Measurements from ENCODE around the gene IL11. TPM values are rescaled to one million over a fixed set of nuclear protein-coding genes. Genes with fewer than 3 reads are reported as not detected.

IL11 gene
- total RNA-seq, 4 donors from 2014 or later, result 1.6 TPM; not detected in 3

DNA sequence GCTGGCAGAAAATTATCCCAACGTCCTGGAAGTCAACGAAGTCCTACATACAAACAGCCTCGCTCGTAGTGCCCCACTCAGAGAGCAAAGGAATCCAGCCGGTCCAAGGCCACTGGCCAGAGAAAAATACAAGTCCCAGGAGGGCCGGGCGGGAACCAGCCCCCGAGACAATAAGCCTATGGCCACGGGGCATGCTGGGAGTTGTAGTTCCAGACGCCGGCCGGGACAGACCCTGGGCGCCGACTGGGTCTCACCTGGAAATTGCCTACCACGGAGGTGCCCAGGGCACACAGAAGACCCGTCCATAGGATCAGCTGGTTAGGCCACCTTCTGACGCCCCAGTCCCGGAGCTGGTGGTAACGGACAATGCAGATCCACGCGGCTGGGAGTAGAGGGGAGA is 50.5 kb downstream of the IL11 start:
- TF ChIP-seq POLR2A (IDR thresholded peaks at IDR 0.05) (no peak), CTCF (IDR thresholded peaks at IDR 0.05) (no peak)
- intact Hi-C loops (cut with DNase I; ENCODE audit: low total_unique reads), result no loop called here
- no peaks in the 10 kb centered on the region for H3K9me3 ChIP-seq
- DNase-seq, result no peak
- H3K36me3 ChIP-seq, result no peaks in the 10 kb centered on the region
- no peak overlapping the region for H3K4me3 ChIP-seq
- H3K27ac ChIP-seq, result no peak overlapping the region
- no peaks in the 10 kb centered on the region for H3K4me1 ChIP-seq
- H3K27me3 ChIP-seq, result no peaks in the 10 kb centered on the region

GRCh38 chr19:55316646-55317045 is 53.6 kb downstream of the IL11 start:
- no peaks in the 10 kb centered on the region for H3K9me3 ChIP-seq
- H3K4me1 ChIP-seq, result no peaks in the 10 kb centered on the region
- H3K36me3 ChIP-seq, result no peaks in the 10 kb centered on the region
- H3K4me3 ChIP-seq, result no peak overlapping the region
- no peaks in the 10 kb centered on the region for H3K27me3 ChIP-seq
- no peak overlapping the region for H3K27ac ChIP-seq
- intact Hi-C loops (cut with DNase I; ENCODE audit: low total_unique reads), result no loop called here
- no peak for TF ChIP-seq POLR2A (IDR thresholded peaks at IDR 0.05)
- DNase-seq, result no peak

- intact Hi-C loops (cut with DNase I; ENCODE audit: low total_unique reads), result no loop called here
- H3K9me3 ChIP-seq, result no peaks in the 10 kb centered on the region
- H3K27ac ChIP-seq, result no peak overlapping the region
- no peaks in the 10 kb centered on the region for H3K4me1 ChIP-seq
- H3K4me3 ChIP-seq, result no peak overlapping the region
- H3K36me3 ChIP-seq, result no peaks in the 10 kb centered on the region
- DNase-seq, result no peak
- no peak for TF ChIP-seq POLR2A (IDR thresholded peaks at IDR 0.05)
- TF ChIP-seq CTCF (IDR thresholded peaks at IDR 0.05), result no peak
- no peaks in the 10 kb centered on the region for H3K27me3 ChIP-seq
These were observed 54.2 kb downstream of the IL11 start for GRCh38 chr19:55315956-55316525.

- Histone ChIP-seq H3K27ac (no peak overlapping the region), H3K4me3 (no peak overlapping the region), H3K4me1 (no peaks in the 10 kb centered on the region), H3K9me3 (no peaks in the 10 kb centered on the region), H3K27me3 (no peaks in the 10 kb centered on the region), H3K36me3 (no peaks in the 10 kb centered on the region)
- intact Hi-C loops (cut with DNase I; ENCODE audit: low total_unique reads), result no loop called here
- TF ChIP-seq CTCF (IDR thresholded peaks at IDR 0.05), result no peak
- no peak for TF ChIP-seq POLR2A (IDR thresholded peaks at IDR 0.05)
- DNase-seq, result no peak
These were observed 55.9 kb downstream of the IL11 start for GRCh38 chr19:55314396-55314795.

Other genes with a start within 250 kb of the IL11 start
- 1 to 10 TPM in 2 of 4 donors, not detected in 2; 2.5 to 9.3 TPM for gene TNNT1, start 221.3 kb downstream of the IL11 start, total RNA-seq
- gene TNNI3, start 212.7 kb downstream of the IL11 start, total RNA-seq, result 1 to 10 TPM in 1 of 4 donors, under 1 TPM in 1, not detected in 2; 0.55 to 3.3 TPM
- gene DNAAF3, start 203.8 kb downstream of the IL11 start, total RNA-seq, result 1 to 10 TPM in 3 of 4 donors, not detected in 1; 3.1 to 4.4 (median 3.9) TPM
- under 1 TPM in 1 of 4 donors, not detected in 3; 0.35 TPM for gene SYT5, start 190.2 kb downstream of the IL11 start, total RNA-seq
- 1 to 10 TPM in 2 of 4 donors, under 1 TPM in 1, not detected in 1; 0.29 to 3.8 (median 3.2) TPM for gene PTPRH, start 161.0 kb downstream of the IL11 start, total RNA-seq
- 1 to 10 TPM in 3 of 4 donors, not detected in 1; 1.8 to 7.9 (median 2.4) TPM for gene TMEM86B, start 141.7 kb downstream of the IL11 start, total RNA-seq
- 10 to 100 TPM in 2 of 4 donors, 1 to 10 TPM in 2; 5.6 to 70.4 (median 16.3) TPM for gene PPP6R1, start 111.4 kb downstream of the IL11 start, total RNA-seq
- gene HSPBP1, start 90.4 kb downstream of the IL11 start, total RNA-seq, result 10 to 100 TPM in 3 of 4 donors, 1 to 10 TPM in 1; 1.3 to 37.4 (median 25.6) TPM
- gene BRSK1, start 86.5 kb downstream of the IL11 start, total RNA-seq, result 10 to 100 TPM in 2 of 4 donors, 1 to 10 TPM in 1, not detected in 1; 4.1 to 17.1 (median 12.0) TPM
- 1 to 10 TPM in 1 of 4 donors, not detected in 3; 2.6 TPM for gene TMEM150B, start 45.1 kb downstream of the IL11 start, total RNA-seq
- gene KMT5C, start 30.6 kb downstream of the IL11 start, total RNA-seq, result 10 to 100 TPM; 12.4 to 65.6 (median 15.9) TPM
- 1 to 10 TPM in 1 of 4 donors, under 1 TPM in 1, not detected in 2; 0.14 to 4.6 TPM for gene COX6B2, start 15.7 kb downstream of the IL11 start, total RNA-seq
- under 1 TPM in 1 of 4 donors, not detected in 3; 0.18 TPM for gene GARIN5B, start 7.2 kb downstream of the IL11 start, total RNA-seq
- gene TMEM190, start 6.4 kb upstream of the IL11 start, total RNA-seq, result 1 to 10 TPM in 1 of 4 donors, not detected in 3; 1.1 TPM
- gene TMEM238, start 13.8 kb upstream of the IL11 start, total RNA-seq, result 1 to 10 TPM in 1 of 4 donors, under 1 TPM in 1, not detected in 2; 0.83 to 2.3 TPM
- gene RPL28, start 15.5 kb upstream of the IL11 start, total RNA-seq, result 1,000 to 10,000 TPM in 1 of 4 donors, 100 to 1,000 TPM in 2, 10 to 100 TPM in 1; 20.7 to 1,084 (median 431) TPM
- gene UBE2S, start 37.3 kb upstream of the IL11 start, total RNA-seq, result 100 to 1,000 TPM in 1 of 4 donors, 10 to 100 TPM in 2, 1 to 10 TPM in 1; 3.2 to 141 (median 21.5) TPM
- not detected for gene SHISA7, start 72.8 kb upstream of the IL11 start, total RNA-seq
- 10 to 100 TPM in 3 of 4 donors, 1 to 10 TPM in 1; 1.2 to 78.6 (median 23.8) TPM for gene ISOC2, start 91.2 kb upstream of the IL11 start, total RNA-seq
- not detected for gene C19orf85, start 94.3 kb upstream of the IL11 start, total RNA-seq
- gene ZNF628, start 106.2 kb upstream of the IL11 start, total RNA-seq, result 10 to 100 TPM in 2 of 4 donors, 1 to 10 TPM in 1, not detected in 1; 1.0 to 29.5 (median 11.9) TPM
- 10 to 100 TPM; 16.8 to 44.3 (median 19.6) TPM for gene NAT14, start 114.7 kb upstream of the IL11 start, total RNA-seq
- 10 to 100 TPM in 3 of 4 donors, 1 to 10 TPM in 1; 5.0 to 50.8 (median 36.0) TPM for gene SSC5D, start 118.0 kb upstream of the IL11 start, total RNA-seq
- not detected for gene SBK2, start 166.7 kb upstream of the IL11 start, total RNA-seq
- gene SBK3, start 175.1 kb upstream of the IL11 start, total RNA-seq, result under 1 TPM in 2 of 4 donors, not detected in 2; 0.34 to 0.35 TPM
- gene ZNF579, start 210.4 kb upstream of the IL11 start, total RNA-seq, result 10 to 100 TPM in 1 of 4 donors, 1 to 10 TPM in 1, not detected in 2; 4.4 to 21.9 TPM
- gene FIZ1, start 229.1 kb upstream of the IL11 start, total RNA-seq, result 10 to 100 TPM in 1 of 4 donors, 1 to 10 TPM in 1, under 1 TPM in 2; 0.26 to 19.3 (median 2.4) TPM
- gene ZNF524, start 229.8 kb upstream of the IL11 start, total RNA-seq, result 10 to 100 TPM in 3 of 4 donors, 1 to 10 TPM in 1; 5.4 to 20.4 (median 14.6) TPM
- 10 to 100 TPM in 1 of 4 donors, 1 to 10 TPM in 2, not detected in 1; 2.0 to 24.2 (median 3.2) TPM for gene ZNF865, start 235.2 kb upstream of the IL11 start, total RNA-seq